GM12878 (cell line): ENCODE data around the gene COX6B1. TPM values are rescaled to one million over a fixed set of nuclear protein-coding genes. Genes with fewer than 3 reads are reported as not detected.

Experiments
- ATF3 ChIP-seq: IDR thresholded peaks from 2 replicates; pipeline ENCODE4 v1.6.1; 2011; ENCODE audit warnings: low read depth, mild to moderate bottlenecking, low read length, moderate library complexity, borderline replicate concordance; ENCODE audit errors: extremely low read depth
- BCL3 ChIP-seq: IDR thresholded peaks from 2 replicates; pipeline ENCODE4 v1.6.1; 2011; ENCODE audit warnings: borderline replicate concordance, low read depth, mild to moderate bottlenecking, moderate library complexity, low read length; ENCODE audit not compliant: insufficient read depth, poor library complexity, severe bottlenecking
- BMI1 ChIP-seq: fragments of 450-650 bp; IDR thresholded peaks from 2 replicates; pipeline ENCODE4 v1.6.1; 2016; ENCODE audit warnings: mild to moderate bottlenecking, moderate library complexity, borderline replicate concordance
- BRCA1 ChIP-seq: IDR thresholded peaks from 2 replicates; pipeline ENCODE4 v1.6.1; 2011; ENCODE audit warnings: low read depth, low read length, improper control_type of control experiment
- CUX1 ChIP-seq: IDR thresholded peaks from 2 replicates; pipeline ENCODE4 v1.6.1; 2012; ENCODE audit warnings: improper control_type of control experiment, low read depth, low read length; ENCODE audit not compliant: insufficient replicate concordance
- ELK1 ChIP-seq: IDR thresholded peaks from 2 replicates; pipeline ENCODE4 v1.6.1; 2012; ENCODE audit warnings: low read depth, low read length, improper control_type of control experiment
- IKZF2 ChIP-seq, 2 experiments: fragments of 450-650 bp; IDR thresholded peaks; 2 replicates each; pipeline ENCODE4 v1.6.1; 2017; ENCODE audit warnings: mild to moderate bottlenecking in 2 of 2, moderate library complexity in 2 of 2
- IRF5 ChIP-seq: fragments of 450-650 bp; IDR thresholded peaks from 2 replicates; pipeline ENCODE4 v1.6.1; 2017; ENCODE audit warnings: borderline replicate concordance
- PAX8 ChIP-seq: fragments of 450-650 bp; IDR thresholded peaks from 2 replicates; pipeline ENCODE4 v1.6.1; 2017; ENCODE audit warnings: mild to moderate bottlenecking, moderate library complexity
- POLR2A ChIP-seq: IDR thresholded peaks from 2 replicates; pipeline ENCODE4 v1.6.1; 2011; ENCODE audit warnings: low read depth, mild to moderate bottlenecking, low read length
- RB1 ChIP-seq: fragments of 450-650 bp; formaldehyde crosslinking; IDR thresholded peaks from 2 replicates; pipeline ENCODE4 v1.6.1; 2017; ENCODE audit warnings: mild to moderate bottlenecking, borderline replicate concordance
- RBBP5 ChIP-seq: fragments of 200-600 bp; sonication (generic); conservative IDR thresholded peaks from 2 replicates; pipeline ENCODE4 v1.6.1; 2016
- SREBF1 ChIP-seq: IDR thresholded peaks from 2 replicates; pipeline ENCODE4 v1.6.1; 2012; ENCODE audit warnings: mild to moderate bottlenecking, low read length
- TCF7 ChIP-seq: IDR thresholded peaks from 2 replicates; pipeline ENCODE4 v1.6.1; 2014; ENCODE audit warnings: antibody characterized with exemption, borderline replicate concordance
- ZBED1 ChIP-seq: IDR thresholded peaks from 2 replicates; pipeline ENCODE4 v1.6.1; 2016; ENCODE audit warnings: borderline replicate concordance
- ZBTB4 ChIP-seq: fragments of 450-650 bp; formaldehyde crosslinking; IDR thresholded peaks from 2 replicates; pipeline ENCODE4 v1.4.0; 2022; ENCODE audit warnings: mild to moderate bottlenecking, moderate library complexity
- polyA plus RNA-seq, 11 experiments: library from polyadenylated mRNA; depleted of rRNA in 4 of 11; unstranded in 6 of 11; stranded (reverse) in 5 of 11; fragments of >200 nt; fragmentation: Nextera tagmentation in 4 of 11; fragmentation: Illumina TruSeq in 1 of 11; extraction: Ambion mirVana in 4 of 11; extraction: Trizol in 1 of 11; gene quantifications; 1 replicate in 1 of 11; 2 replicates in 10 of 11; pipeline versions ENCODE4 v1.2.1 to v1.2.3, GENCODE V29; 2011 to 2016; ENCODE audit warnings: inconsistent platforms in 2 of 11, missing spikeins in 2 of 11, low read depth in 1 of 11
- total RNA-seq, 4 experiments: library from RNA; depleted of rRNA in 3 of 4; stranded (reverse); fragments of >200 nt in 3 of 4; fragmentation: Illumina TruSeq in 1 of 4; extraction: Trizol in 1 of 4; gene quantifications; 2 replicates each; pipeline versions ENCODE4 v1.2.1 to v1.2.3, GENCODE V29; 2013 to 2021

Gene COX6B1
- total and polyA plus RNA-seq, 10 of the 15 experiments (the other 5 are each of a cell fraction or from before 2014, with no cell fraction given): 500 to 1,700 (median 862) TPM

GRCh38 chr19:35628565-35629331 is 19.4 kb upstream of the COX6B1 start, which contains the start of gene RBM42 (continued):
- peak; percentile 98 for TF ChIP-seq ATF3
- TF ChIP-seq BCL3: no peak
- TF ChIP-seq ZBTB4 (CRISPR knock-in tag): peak; percentile 58; the same call in 1 of the 2 replicates
- TF ChIP-seq POLR2A: peak; percentile 85
- no peak for TF ChIP-seq IRF5
- TF ChIP-seq BMI1: no peak
- TF ChIP-seq IKZF2 (IDR thresholded peaks at IDR 0.05): no peak; a peak in 1 of 4 replicates
- 0 out of 2 replicates have a peak, but pooled peaks have one; percentile 60 for TF ChIP-seq RBBP5
- TF ChIP-seq TCF7: no peak
- no peak for TF ChIP-seq PAX8
- TF ChIP-seq BRCA1: peak; percentile 57; the same call in 1 of the 2 replicates
- TF ChIP-seq SREBF1: no peak; the same call in 1 of the 2 replicates
- TF ChIP-seq RB1: peak; percentile 67; the same call in 1 of the 2 replicates
- no peak for TF ChIP-seq ZBED1
- TF ChIP-seq ELK1: no peak; the same call in 1 of the 2 replicates
- TF ChIP-seq CUX1: no peak
